ENCODE data around the gene NCK2.

The NCK2 gene

DNA sequence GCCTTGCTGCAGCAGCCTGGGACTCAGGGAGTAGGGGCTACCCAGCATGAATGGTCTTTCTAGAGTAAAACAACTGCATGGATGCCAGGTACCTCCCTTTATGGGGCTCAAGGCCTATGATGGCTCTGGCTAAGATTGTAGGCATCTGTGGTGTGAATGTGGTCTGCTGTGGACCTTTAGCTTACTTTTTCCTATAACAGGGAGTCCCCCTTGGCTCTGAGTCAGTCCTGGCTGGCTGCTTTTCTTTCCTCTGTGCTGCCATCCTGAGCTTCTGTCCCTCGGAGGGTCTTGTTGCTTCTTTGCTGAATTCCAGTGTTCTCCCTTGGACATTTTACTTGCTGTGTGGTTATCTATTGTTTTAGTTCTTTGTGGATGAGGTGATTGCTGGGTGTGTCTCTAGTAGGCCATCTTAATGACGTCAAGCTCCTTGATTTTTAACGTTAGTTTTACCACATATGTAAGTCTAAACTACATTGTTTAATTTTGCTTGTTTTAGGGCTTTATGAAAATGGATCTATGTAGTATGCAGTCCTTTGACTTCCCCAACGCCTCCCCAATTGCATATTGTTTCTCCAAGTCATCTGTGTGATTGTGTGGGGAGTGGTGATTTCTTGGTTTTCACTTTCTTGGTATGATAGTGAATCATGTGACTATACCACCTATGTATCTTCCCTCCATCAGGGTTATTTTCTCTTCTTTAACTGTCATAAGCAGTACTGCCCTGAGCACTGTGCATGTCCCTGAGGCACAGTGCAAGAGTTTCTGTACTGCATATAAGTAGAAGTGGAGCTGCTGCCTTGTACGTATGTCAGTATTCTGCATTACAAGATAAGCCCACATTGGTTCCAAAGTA, 92.4 kb downstream of the NCK2 start:
- H3K9me3 ChIP-seq (ENCODE audit: insufficient read depth, low read depth, low read length), result peaks cover 13% of the 10 kb centered on the region
- H3K36me3 ChIP-seq (ENCODE audit: insufficient read depth, low read length), result no peaks in the 10 kb centered on the region
- TF ChIP-seq EZH2phosphoT487 (IDR thresholded peaks at IDR 0.05; ENCODE audit: borderline replicate concordance), result no peak
- TF ChIP-seq, protein P1, sequence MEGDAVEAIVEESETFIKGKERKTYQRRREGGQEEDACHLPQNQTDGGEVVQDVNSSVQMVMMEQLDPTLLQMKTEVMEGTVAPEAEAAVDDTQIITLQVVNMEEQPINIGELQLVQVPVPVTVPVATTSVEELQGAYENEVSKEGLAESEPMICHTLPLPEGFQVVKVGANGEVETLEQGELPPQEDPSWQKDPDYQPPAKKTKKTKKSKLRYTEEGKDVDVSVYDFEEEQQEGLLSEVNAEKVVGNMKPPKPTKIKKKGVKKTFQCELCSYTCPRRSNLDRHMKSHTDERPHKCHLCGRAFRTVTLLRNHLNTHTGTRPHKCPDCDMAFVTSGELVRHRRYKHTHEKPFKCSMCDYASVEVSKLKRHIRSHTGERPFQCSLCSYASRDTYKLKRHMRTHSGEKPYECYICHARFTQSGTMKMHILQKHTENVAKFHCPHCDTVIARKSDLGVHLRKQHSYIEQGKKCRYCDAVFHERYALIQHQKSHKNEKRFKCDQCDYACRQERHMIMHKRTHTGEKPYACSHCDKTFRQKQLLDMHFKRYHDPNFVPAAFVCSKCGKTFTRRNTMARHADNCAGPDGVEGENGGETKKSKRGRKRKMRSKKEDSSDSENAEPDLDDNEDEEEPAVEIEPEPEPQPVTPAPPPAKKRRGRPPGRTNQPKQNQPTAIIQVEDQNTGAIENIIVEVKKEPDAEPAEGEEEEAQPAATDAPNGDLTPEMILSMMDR (conservative IDR thresholded peaks at IDR 0.05; ENCODE audit: low read length), result no peak
- no peaks in the 10 kb centered on the region for H3F3A ChIP-seq (ENCODE audit: low read depth)
- H3K4me1 ChIP-seq (ENCODE audit: insufficient read depth, low read length, poor library complexity, severe bottlenecking), result peaks cover 13% of the 10 kb centered on the region
- H3K27me3 ChIP-seq (ENCODE audit: insufficient read depth, low read length, poor library complexity, severe bottlenecking), result no peaks in the 10 kb centered on the region
- no peak overlapping the region for H3K4me3 ChIP-seq (ENCODE audit: low read length, poor library complexity, severe bottlenecking)
- no peak overlapping the region for H2AFZ ChIP-seq (ENCODE audit: low read length)
- H4K20me1 ChIP-seq (ENCODE audit: insufficient read depth, low read length, poor library complexity, severe bottlenecking), result no peaks in the 10 kb centered on the region
- no peak overlapping the region for H3K4me2 ChIP-seq (ENCODE audit: low read depth, low read length, poor library complexity, severe bottlenecking)
- peaks cover 86% of the 10 kb centered on the region for H3K79me2 ChIP-seq (ENCODE audit: insufficient read depth, low read length)
- H3K9ac ChIP-seq (ENCODE audit: low read depth, low read length, poor library complexity, severe bottlenecking), result no peak overlapping the region
- no peaks in the 10 kb centered on the region for H3K9me2 ChIP-seq (replicated peaks; ENCODE audit: low read depth, low read length)

DNA sequence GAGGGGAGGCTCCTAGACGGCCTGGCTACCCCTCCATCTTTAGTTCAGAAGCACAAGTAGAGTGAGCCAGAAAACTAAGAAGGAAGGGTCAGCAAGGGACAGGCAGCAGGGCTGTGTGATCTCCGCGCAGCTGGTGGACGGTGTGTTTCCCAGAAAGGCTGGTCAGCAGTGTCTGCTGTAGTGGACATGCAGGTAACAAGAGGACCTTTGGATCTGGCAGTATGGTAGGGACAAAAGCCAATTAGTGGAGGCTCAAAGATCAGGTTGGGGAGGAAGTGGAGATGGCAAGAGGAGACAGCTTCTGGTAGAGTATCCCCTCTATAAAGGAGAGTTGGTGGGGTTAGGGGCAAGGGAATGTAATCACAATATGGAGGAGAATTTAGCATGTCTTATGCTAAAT, 95.1 kb downstream of the NCK2 start:
- H3K4me1 ChIP-seq (ENCODE audit: insufficient read depth, low read length, poor library complexity, severe bottlenecking), result peaks cover 13% of the 10 kb centered on the region
- H3K9me2 ChIP-seq (replicated peaks; ENCODE audit: low read depth, low read length), result no peaks in the 10 kb centered on the region
- H3K79me2 ChIP-seq (ENCODE audit: insufficient read depth, low read length), result peaks cover 77% of the 10 kb centered on the region
- H3K27me3 ChIP-seq (ENCODE audit: insufficient read depth, low read length, poor library complexity, severe bottlenecking), result no peaks in the 10 kb centered on the region
- no peaks in the 10 kb centered on the region for H4K20me1 ChIP-seq (ENCODE audit: insufficient read depth, low read length, poor library complexity, severe bottlenecking)
- H3K4me2 ChIP-seq (ENCODE audit: low read depth, low read length, poor library complexity, severe bottlenecking), result no peak overlapping the region
- TF ChIP-seq EZH2phosphoT487 (IDR thresholded peaks at IDR 0.05; ENCODE audit: borderline replicate concordance), result no peak
- TF ChIP-seq, protein P1 (conservative IDR thresholded peaks at IDR 0.05; ENCODE audit: low read length), result no peak
- no peaks in the 10 kb centered on the region for H3F3A ChIP-seq (ENCODE audit: low read depth)
- peaks cover 8% of the 10 kb centered on the region for H3K9me3 ChIP-seq (ENCODE audit: insufficient read depth, low read depth, low read length)
- no peaks in the 10 kb centered on the region for H3K36me3 ChIP-seq (ENCODE audit: insufficient read depth, low read length)
- no peak overlapping the region for H2AFZ ChIP-seq (ENCODE audit: low read length)
- no peak overlapping the region for H3K4me3 ChIP-seq (ENCODE audit: low read length, poor library complexity, severe bottlenecking)
- H3K9ac ChIP-seq (ENCODE audit: low read depth, low read length, poor library complexity, severe bottlenecking), result no peak overlapping the region

DNA sequence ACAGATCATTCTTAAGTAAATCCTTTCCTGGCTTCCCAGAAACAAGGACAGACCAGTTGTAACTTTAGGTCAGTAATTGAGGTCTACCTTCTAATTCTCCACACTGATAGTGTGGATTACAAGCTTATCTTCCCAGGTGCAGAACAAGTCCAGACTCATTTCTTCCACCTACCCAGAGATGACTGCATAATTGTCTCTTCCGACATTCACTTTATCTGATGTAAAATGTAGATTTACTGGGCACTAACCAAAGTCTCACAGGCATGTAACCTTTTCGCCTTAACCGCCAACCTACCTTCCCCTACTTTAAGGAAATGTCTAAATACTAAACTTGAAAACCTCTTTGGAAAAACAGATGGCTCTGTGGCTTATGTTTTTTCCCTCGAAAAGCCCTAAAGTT, 96.2 kb downstream of the NCK2 start:
- H3K9me2 ChIP-seq (replicated peaks; ENCODE audit: low read depth, low read length), result no peaks in the 10 kb centered on the region
- H3K27me3 ChIP-seq (ENCODE audit: insufficient read depth, low read length, poor library complexity, severe bottlenecking), result no peaks in the 10 kb centered on the region
- no peaks in the 10 kb centered on the region for H3F3A ChIP-seq (ENCODE audit: low read depth)
- H3K4me2 ChIP-seq (ENCODE audit: low read depth, low read length, poor library complexity, severe bottlenecking), result no peak overlapping the region
- peaks cover 76% of the 10 kb centered on the region for H3K79me2 ChIP-seq (ENCODE audit: insufficient read depth, low read length)
- H3K9me3 ChIP-seq (ENCODE audit: insufficient read depth, low read depth, low read length), result no peaks in the 10 kb centered on the region
- peaks cover 13% of the 10 kb centered on the region for H3K4me1 ChIP-seq (ENCODE audit: insufficient read depth, low read length, poor library complexity, severe bottlenecking)
- H4K20me1 ChIP-seq (ENCODE audit: insufficient read depth, low read length, poor library complexity, severe bottlenecking), result no peaks in the 10 kb centered on the region
- TF ChIP-seq EZH2phosphoT487 (IDR thresholded peaks at IDR 0.05; ENCODE audit: borderline replicate concordance), result no peak
- TF ChIP-seq, protein P1 (conservative IDR thresholded peaks at IDR 0.05; ENCODE audit: low read length), result no peak
- no peak overlapping the region for H3K4me3 ChIP-seq (ENCODE audit: low read length, poor library complexity, severe bottlenecking)
- no peak overlapping the region for H2AFZ ChIP-seq (ENCODE audit: low read length)
- no peaks in the 10 kb centered on the region for H3K36me3 ChIP-seq (ENCODE audit: insufficient read depth, low read length)
- no peak overlapping the region for H3K9ac ChIP-seq (ENCODE audit: low read depth, low read length, poor library complexity, severe bottlenecking)

All from Loucy (cell line).